Measurements from ENCODE around the gene ADRB2.

DNA sequence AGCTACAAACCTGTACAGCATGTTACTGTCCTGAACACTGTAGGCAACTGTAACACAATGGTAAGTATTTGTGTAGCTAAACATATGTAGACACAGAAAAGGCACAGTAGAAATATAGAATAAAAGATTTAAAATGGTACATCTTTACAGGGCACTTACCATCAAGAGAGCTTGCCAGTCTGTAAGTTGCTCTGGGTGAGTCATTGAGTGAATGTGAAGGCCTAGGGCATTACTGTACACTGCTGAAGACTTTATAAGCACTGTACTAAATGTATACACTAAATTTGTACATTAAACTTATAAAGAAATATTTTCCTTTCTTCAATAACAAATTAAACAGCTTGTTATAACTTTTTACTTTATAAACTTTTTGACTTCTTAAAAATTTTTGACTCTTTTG, 20.5 kb downstream of the ADRB2 start:
- TF ChIP-seq, protein P1, sequence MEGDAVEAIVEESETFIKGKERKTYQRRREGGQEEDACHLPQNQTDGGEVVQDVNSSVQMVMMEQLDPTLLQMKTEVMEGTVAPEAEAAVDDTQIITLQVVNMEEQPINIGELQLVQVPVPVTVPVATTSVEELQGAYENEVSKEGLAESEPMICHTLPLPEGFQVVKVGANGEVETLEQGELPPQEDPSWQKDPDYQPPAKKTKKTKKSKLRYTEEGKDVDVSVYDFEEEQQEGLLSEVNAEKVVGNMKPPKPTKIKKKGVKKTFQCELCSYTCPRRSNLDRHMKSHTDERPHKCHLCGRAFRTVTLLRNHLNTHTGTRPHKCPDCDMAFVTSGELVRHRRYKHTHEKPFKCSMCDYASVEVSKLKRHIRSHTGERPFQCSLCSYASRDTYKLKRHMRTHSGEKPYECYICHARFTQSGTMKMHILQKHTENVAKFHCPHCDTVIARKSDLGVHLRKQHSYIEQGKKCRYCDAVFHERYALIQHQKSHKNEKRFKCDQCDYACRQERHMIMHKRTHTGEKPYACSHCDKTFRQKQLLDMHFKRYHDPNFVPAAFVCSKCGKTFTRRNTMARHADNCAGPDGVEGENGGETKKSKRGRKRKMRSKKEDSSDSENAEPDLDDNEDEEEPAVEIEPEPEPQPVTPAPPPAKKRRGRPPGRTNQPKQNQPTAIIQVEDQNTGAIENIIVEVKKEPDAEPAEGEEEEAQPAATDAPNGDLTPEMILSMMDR (IDR thresholded peaks at IDR 0.05; ENCODE audit: insufficient read depth, low read length, poor library complexity, severe bottlenecking), result no peak
- TF ChIP-seq EZH2phosphoT487 (conservative IDR thresholded peaks at IDR 0.05; ENCODE audit: low read length), result no peak
